Suprapubic skin (tissue), 4 donors: ENCODE measurements around the gene DYNLRB2. TPM values are rescaled to one million over a fixed set of nuclear protein-coding genes. Genes with fewer than 3 reads are reported as not detected.

Experiments
- DNase-seq, 2 donors: peaks; one replicate each; pipeline ENCODE4 v3.0.0-alpha.2; 2019; ENCODE audit warnings: low spot score in 2 of 2
- H3K27ac ChIP-seq: fragments of 200-600 bp; sonication (generic); one replicate; pipeline ENCODE4 v1.5.1; 2019
- H3K27me3 ChIP-seq: fragments of 200-600 bp; sonication (generic); one replicate; pipeline ENCODE4 v1.5.1; 2019
- H3K36me3 ChIP-seq: fragments of 200-600 bp; sonication (generic); one replicate; pipeline ENCODE4 v1.5.1; 2019
- H3K4me1 ChIP-seq: fragments of 200-600 bp; sonication (generic); one replicate; pipeline ENCODE4 v1.5.1; 2019
- H3K4me3 ChIP-seq: fragments of 200-600 bp; sonication (generic); one replicate; pipeline ENCODE4 v1.5.1; 2019; ENCODE audit warnings: mild to moderate bottlenecking
- H3K9me3 ChIP-seq: fragments of 200-600 bp; sonication (generic); one replicate; pipeline ENCODE4 v1.5.1; 2019
- CTCF ChIP-seq, 2 donors: fragments of 200-600 bp in 1 of 2; fragments of 450-650 bp in 1 of 2; sonication (generic) in 1 of 2; IDR thresholded peaks; one replicate each; pipeline ENCODE4 v1.5.1; 2016 to 2019; ENCODE audit warnings: antibody characterized with exemption in 2 of 2, mild to moderate bottlenecking in 1 of 2, moderate library complexity in 1 of 2
- EP300 ChIP-seq: sonication (generic); formaldehyde crosslinking; IDR thresholded peaks from one replicate; pipeline ENCODE4 v1.6.1; 2017; ENCODE audit warnings: antibody characterized with exemption
- POLR2A ChIP-seq, 2 donors: fragments of 450-650 bp; IDR thresholded peaks; one replicate each; pipeline ENCODE4 v1.6.1; 2017; ENCODE audit warnings: antibody characterized with exemption in 2 of 2, mild to moderate bottlenecking in 2 of 2, moderate library complexity in 2 of 2
- POLR2AphosphoS5 ChIP-seq, 3 donors: sonication (generic); formaldehyde crosslinking; IDR thresholded peaks; one replicate each; pipeline ENCODE4 v1.6.1; 2017; ENCODE audit warnings: antibody characterized with exemption in 3 of 3
- WGBS: methylation state at CpG from one replicate; pipeline ENCODE4 v1.1.5; 2018; 5-methylcytosine and 5-hydroxymethylcytosine counted together
- total RNA-seq, 4 donors: library from RNA; depleted of rRNA; stranded (reverse); fragments of >200 nt; gene quantifications; one replicate each; pipeline ENCODE4 v1.1.0, GENCODE V29; 2016

Gene DYNLRB2
- total RNA-seq, 4 donors from 2014 or later = 2.4 to 5.4 (median 3.8) TPM

- H3K27ac ChIP-seq = no peak overlapping the region
- DNase-seq = no peak
Observed at GRCh38 chr16:80552277-80552676, 11.5 kb downstream of the DYNLRB2 start.

GRCh38 chr16:80554033-80554432 lies 13.2 kb downstream of the DYNLRB2 start:
- Histone ChIP-seq H3K36me3 (no peaks in the 10 kb centered on the region), H3K27ac (no peak overlapping the region), H3K9me3 (no peaks in the 10 kb centered on the region), H3K4me3 (no peak overlapping the region), H3K27me3 (no peaks in the 10 kb centered on the region), H3K4me1 (no peaks in the 10 kb centered on the region)
- TF ChIP-seq EP300 (no peak), POLR2A (IDR thresholded peaks at IDR 0.05) (no peak), POLR2AphosphoS5 (IDR thresholded peaks at IDR 0.05) (no peak), CTCF (IDR thresholded peaks at IDR 0.05) (no peak)
- DNase-seq = no peak
- 11% methylated on average over 2 of the region's 2 CpGs for WGBS

More at GRCh38 chr16:80552277-80552676, 11.5 kb downstream of the DYNLRB2 start:
- Histone ChIP-seq H3K36me3 (no peaks in the 10 kb centered on the region), H3K4me1 (no peaks in the 10 kb centered on the region), H3K9me3 (no peaks in the 10 kb centered on the region), H3K4me3 (no peak overlapping the region), H3K27me3 (no peaks in the 10 kb centered on the region)
- WGBS = 36% methylated on average over 5 of the region's 5 CpGs
- no peak for TF ChIP-seq POLR2A (IDR thresholded peaks at IDR 0.05)
- TF ChIP-seq EP300 = no peak
- TF ChIP-seq CTCF (IDR thresholded peaks at IDR 0.05) = no peak
- TF ChIP-seq POLR2AphosphoS5 (IDR thresholded peaks at IDR 0.05) = no peak

- Histone ChIP-seq H3K4me1 (no peaks in the 10 kb centered on the region), H3K36me3 (no peaks in the 10 kb centered on the region), H3K9me3 (no peaks in the 10 kb centered on the region), H3K4me3 (no peak overlapping the region), H3K27ac (no peak overlapping the region), H3K27me3 (no peaks in the 10 kb centered on the region)
- no peak for DNase-seq
- 54% methylated on average over 3 of the region's 3 CpGs for WGBS
- TF ChIP-seq POLR2A (IDR thresholded peaks at IDR 0.05) (no peak), EP300 (no peak), CTCF (IDR thresholded peaks at IDR 0.05) (no peak), POLR2AphosphoS5 (IDR thresholded peaks at IDR 0.05) (no peak)
Observed at GRCh38 chr16:80556481-80556880, 15.7 kb downstream of the DYNLRB2 start.

GRCh38 chr16:80557037-80557436 lies 16.2 kb downstream of the DYNLRB2 start:
- 85% methylated on average over 5 of the region's 5 CpGs for WGBS
- no peak overlapping the region for H3K27ac ChIP-seq
- H3K4me3 ChIP-seq = no peak overlapping the region
- peaks cover 3% of the 10 kb centered on the region for H3K27me3 ChIP-seq
- DNase-seq = no peak
- H3K4me1 ChIP-seq = no peaks in the 10 kb centered on the region
- no peaks in the 10 kb centered on the region for H3K36me3 ChIP-seq
- H3K9me3 ChIP-seq = no peaks in the 10 kb centered on the region
- TF ChIP-seq POLR2A (IDR thresholded peaks at IDR 0.05) (no peak), EP300 (no peak), POLR2AphosphoS5 (IDR thresholded peaks at IDR 0.05) (no peak), CTCF (IDR thresholded peaks at IDR 0.05) (no peak)

GRCh38 chr16:80559369-80559768 lies 18.6 kb downstream of the DYNLRB2 start:
- H3K9me3 ChIP-seq = no peaks in the 10 kb centered on the region
- peaks cover 8% of the 10 kb centered on the region for H3K27me3 ChIP-seq
- no peaks in the 10 kb centered on the region for H3K4me1 ChIP-seq
- H3K27ac ChIP-seq = no peak overlapping the region
- TF ChIP-seq CTCF (IDR thresholded peaks at IDR 0.05) = no peak
- TF ChIP-seq POLR2A (IDR thresholded peaks at IDR 0.05) = no peak
- no peak for TF ChIP-seq EP300
- no peak for TF ChIP-seq POLR2AphosphoS5 (IDR thresholded peaks at IDR 0.05)
- no peaks in the 10 kb centered on the region for H3K36me3 ChIP-seq
- 48% methylated on average over 4 of the region's 4 CpGs for WGBS
- H3K4me3 ChIP-seq = no peak overlapping the region
- DNase-seq = no peak
